ENCODE data around the gene PGBD1. TPM values are rescaled to one million over a fixed set of nuclear protein-coding genes. Genes with fewer than 3 reads are reported as not detected.
A peak's percentile ranks its signal among the peaks of the same experiment; 100 is the strongest.

PGBD1 gene
- total and polyA plus RNA-seq, 2 of the 8 experiments (the other 6 are each of a cell fraction or from before 2014, with no cell fraction given): 2.5 to 9.2 TPM

GRCh38 chr6:28335564-28336283 lies 54.4 kb downstream of the PGBD1 start, which contains the start of gene ZSCAN31 (continued):
- TF ChIP-seq KDM1A (IDR thresholded peaks at IDR 0.05; ENCODE audit: borderline replicate concordance, low read length) (no peak), NRF1 (IDR thresholded peaks at IDR 0.05; ENCODE audit: low read depth, low read length) (peak; percentile 51), MAFK (IDR thresholded peaks at IDR 0.05; ENCODE audit: low read depth, low read length) (no peak), CEBPB (IDR thresholded peaks at IDR 0.05; ENCODE audit: low read depth, low read length) (no peak), GABPA (IDR thresholded peaks at IDR 0.05; ENCODE audit: borderline replicate concordance, insufficient read depth, low read length) (no peak), YY1 (IDR thresholded peaks at IDR 0.05; ENCODE audit: low read depth, low read length) (peak; percentile 74), SIRT6 (IDR thresholded peaks at IDR 0.05; ENCODE audit: low read length) (no peak), RBBP5 (IDR thresholded peaks at IDR 0.05; ENCODE audit: borderline replicate concordance, low read depth, low read length) (no peak; the same call in 1 of the 2 replicates), E2F6 (IDR thresholded peaks at IDR 0.05) (no peak; the same call in 1 of the 2 replicates), GTF2F1 (IDR thresholded peaks at IDR 0.05; ENCODE audit: borderline replicate concordance, low read depth, low read length) (peak; percentile 23; the same call in 1 of the 2 replicates), POU5F1 (IDR thresholded peaks at IDR 0.05; ENCODE audit: low read depth, low read length) (peak; percentile 26; the same call in 1 of the 2 replicates), RXRA (IDR thresholded peaks at IDR 0.05; ENCODE audit: insufficient read depth, low read depth, low read length) (no peak), EGR1 (IDR thresholded peaks at IDR 0.05; ENCODE audit: borderline replicate concordance, low read depth, low read length) (no peak), JUN (IDR thresholded peaks at IDR 0.05; ENCODE audit: low read depth, low read length) (no peak), CBX5 (IDR thresholded peaks at IDR 0.05; ENCODE audit: low read depth, low read length) (no peak), SP4 (IDR thresholded peaks at IDR 0.05; ENCODE audit: low read length) (no peak), BACH1 (IDR thresholded peaks at IDR 0.05; ENCODE audit: low read length) (no peak), PHF8 (conservative IDR thresholded peaks at IDR 0.05; ENCODE audit: low read depth, low read length) (peak; percentile 97), CHD1 (IDR thresholded peaks at IDR 0.05; ENCODE audit: low read depth, low read length) (no peak), HDAC6 (IDR thresholded peaks at IDR 0.05; ENCODE audit: low read depth, low read length) (no peak), NANOG (IDR thresholded peaks at IDR 0.05; ENCODE audit: insufficient read depth, low read depth, low read length, poor library complexity, severe bottlenecking) (no peak), CREB1 (IDR thresholded peaks at IDR 0.05) (peak; percentile 82), HDAC2 (IDR thresholded peaks at IDR 0.05; ENCODE audit: borderline replicate concordance in 1 of 2, low read depth in 2 of 2, low read length in 2 of 2) (no peak)

Measured in H1 (cell line).